Measurements from ENCODE around the gene NABP2. TPM values are rescaled to one million over a fixed set of nuclear protein-coding genes. Genes with fewer than 3 reads are reported as not detected.
"Not testable (repeated sequence)": the region's sequence is repeated elsewhere in the genome, so short reads cannot be mapped to it uniquely, and the experiment has no call there.

Gene NABP2
- total RNA-seq, 1 donor from 2014 or later = 42.1 TPM

DNA sequence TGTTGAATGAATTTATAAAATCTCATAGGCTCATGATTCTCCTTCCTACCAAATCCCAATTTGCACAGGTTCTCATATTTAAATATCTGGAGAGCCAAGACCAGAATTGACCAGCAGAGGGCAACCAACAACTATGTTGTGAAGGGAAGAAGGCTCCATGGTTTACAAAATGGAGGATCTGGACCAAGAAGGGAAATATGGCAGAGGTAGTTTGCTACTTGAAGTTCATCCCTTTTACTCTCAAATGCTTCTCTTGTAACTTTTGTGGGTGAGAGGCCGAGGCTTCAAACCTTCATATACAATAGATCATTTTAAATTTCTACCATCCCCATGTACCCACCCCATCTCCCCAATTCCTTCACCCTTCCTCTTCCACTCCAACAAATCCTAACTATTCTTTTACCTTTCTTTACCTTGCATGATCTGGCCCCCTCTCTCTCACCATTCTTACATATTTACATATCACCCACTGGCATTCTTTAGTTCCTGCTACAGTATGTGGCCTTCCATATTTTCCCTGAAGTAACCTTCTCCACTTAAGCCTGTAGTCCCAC lies 31.0 kb upstream of the NABP2 start:
- H3K36me3 Mint-ChIP-seq (ENCODE audit: unreplicated experiment) = peaks cover 2% of the 10 kb centered on the region
- no peaks in the 10 kb centered on the region for H3K27me3 Mint-ChIP-seq (ENCODE audit: unreplicated experiment)
- TF ChIP-seq, protein P1, sequence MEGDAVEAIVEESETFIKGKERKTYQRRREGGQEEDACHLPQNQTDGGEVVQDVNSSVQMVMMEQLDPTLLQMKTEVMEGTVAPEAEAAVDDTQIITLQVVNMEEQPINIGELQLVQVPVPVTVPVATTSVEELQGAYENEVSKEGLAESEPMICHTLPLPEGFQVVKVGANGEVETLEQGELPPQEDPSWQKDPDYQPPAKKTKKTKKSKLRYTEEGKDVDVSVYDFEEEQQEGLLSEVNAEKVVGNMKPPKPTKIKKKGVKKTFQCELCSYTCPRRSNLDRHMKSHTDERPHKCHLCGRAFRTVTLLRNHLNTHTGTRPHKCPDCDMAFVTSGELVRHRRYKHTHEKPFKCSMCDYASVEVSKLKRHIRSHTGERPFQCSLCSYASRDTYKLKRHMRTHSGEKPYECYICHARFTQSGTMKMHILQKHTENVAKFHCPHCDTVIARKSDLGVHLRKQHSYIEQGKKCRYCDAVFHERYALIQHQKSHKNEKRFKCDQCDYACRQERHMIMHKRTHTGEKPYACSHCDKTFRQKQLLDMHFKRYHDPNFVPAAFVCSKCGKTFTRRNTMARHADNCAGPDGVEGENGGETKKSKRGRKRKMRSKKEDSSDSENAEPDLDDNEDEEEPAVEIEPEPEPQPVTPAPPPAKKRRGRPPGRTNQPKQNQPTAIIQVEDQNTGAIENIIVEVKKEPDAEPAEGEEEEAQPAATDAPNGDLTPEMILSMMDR (IDR thresholded peaks at IDR 0.05) = peak; percentile 83
- no peaks in the 10 kb centered on the region for H3K9me3 Mint-ChIP-seq (ENCODE audit: unreplicated experiment)
- peaks cover 36% of the 10 kb centered on the region for H3K4me1 Mint-ChIP-seq (ENCODE audit: unreplicated experiment)
- H3K27ac Mint-ChIP-seq (ENCODE audit: unreplicated experiment) = peak overlapping the region; percentile 83
- peak; percentile 89 for DNase-seq (ENCODE audit: extremely low spot score, unreplicated experiment)
- H3K4me3 Mint-ChIP-seq (ENCODE audit: unreplicated experiment) = peak overlapping the region; percentile 19

DNA sequence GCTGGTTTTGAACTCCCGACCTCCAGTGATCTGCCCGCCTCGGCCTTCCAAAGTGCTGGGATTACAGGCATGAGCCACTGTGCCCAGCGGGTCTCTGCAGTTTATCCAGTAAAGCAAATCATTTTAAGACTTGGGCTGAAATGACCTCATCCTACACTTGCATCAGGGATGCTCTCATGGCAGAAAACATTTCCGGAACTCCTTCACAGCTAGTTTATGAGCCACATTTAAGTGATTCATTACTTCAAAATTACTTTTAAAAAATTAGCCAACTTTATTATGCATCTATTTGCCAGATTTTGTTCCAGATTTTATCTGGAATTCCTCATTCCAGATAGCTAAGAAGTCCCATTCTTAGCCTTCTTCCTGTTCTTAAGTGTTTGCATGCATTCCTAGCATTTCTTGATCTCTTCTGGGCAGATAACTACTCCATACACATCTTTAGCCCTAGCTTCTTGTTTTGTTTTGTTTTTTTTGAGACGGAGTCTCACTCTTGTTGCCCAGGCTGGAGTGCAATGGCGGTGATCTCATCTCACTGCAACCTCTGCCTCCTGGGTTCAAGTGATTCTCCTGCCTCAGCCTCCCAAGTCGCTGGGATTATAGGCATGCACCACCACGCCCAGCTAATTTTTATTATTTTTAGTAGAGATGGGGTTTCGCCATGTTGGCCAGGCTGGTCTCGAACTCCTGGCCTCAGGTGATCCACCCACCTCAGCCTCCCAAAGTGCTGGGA lies 27.2 kb upstream of the NABP2 start:
- H3K9me3 Mint-ChIP-seq (ENCODE audit: unreplicated experiment); H3K27me3 Mint-ChIP-seq (ENCODE audit: unreplicated experiment); DNase-seq (ENCODE audit: extremely low spot score, unreplicated experiment); H3K36me3 Mint-ChIP-seq (ENCODE audit: unreplicated experiment); H3K4me3 Mint-ChIP-seq (ENCODE audit: unreplicated experiment): not testable (repeated sequence)
- Mint-ChIP-seq H3K4me1 (ENCODE audit: unreplicated experiment) (peaks cover 22% of the 10 kb centered on the region), H3K27ac (ENCODE audit: unreplicated experiment) (peak overlapping the region; percentile 87)

DNA sequence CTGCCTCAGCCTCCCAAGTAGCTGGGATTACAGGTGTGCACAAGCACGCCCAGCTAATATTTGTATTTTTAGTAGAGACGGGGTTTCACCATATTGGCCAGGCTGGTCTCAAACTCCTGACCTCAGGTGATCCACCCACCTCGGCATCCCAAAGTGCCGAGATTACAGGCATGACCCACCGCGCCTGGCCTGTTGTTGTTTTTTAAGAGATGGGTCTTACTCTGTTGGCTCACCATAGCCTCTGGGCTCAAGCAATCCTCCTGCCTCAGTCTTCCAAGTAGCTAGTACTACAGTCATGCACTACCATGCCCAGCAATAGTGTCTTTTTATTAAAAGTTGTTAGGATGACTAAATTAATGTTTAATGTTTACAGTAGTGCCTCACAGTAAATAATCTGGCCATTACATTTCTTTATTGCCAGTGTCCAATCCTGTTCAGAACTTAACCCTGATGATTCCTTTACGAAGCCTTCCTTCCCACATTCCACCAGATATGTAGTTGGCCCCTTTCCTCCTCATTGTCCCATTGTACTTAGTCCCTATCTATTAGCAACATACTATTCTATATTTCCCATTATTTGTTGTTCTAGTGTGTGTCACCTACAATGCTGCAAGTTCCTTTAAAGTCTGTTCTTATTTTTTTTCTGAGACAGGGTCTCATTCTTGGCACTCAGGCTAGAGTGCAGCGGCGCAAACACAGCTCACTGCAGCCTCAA lies 26.1 kb upstream of the NABP2 start:
- TF ChIP-seq, protein P1 (IDR thresholded peaks at IDR 0.05) = no peak
- no peak for DNase-seq (ENCODE audit: extremely low spot score, unreplicated experiment)
- H3K4me1 Mint-ChIP-seq (ENCODE audit: unreplicated experiment) = peaks cover 19% of the 10 kb centered on the region
- no peaks in the 10 kb centered on the region for H3K9me3 Mint-ChIP-seq (ENCODE audit: unreplicated experiment)
- no peak overlapping the region for H3K27ac Mint-ChIP-seq (ENCODE audit: unreplicated experiment)
- no peaks in the 10 kb centered on the region for H3K36me3 Mint-ChIP-seq (ENCODE audit: unreplicated experiment)
- H3K4me3 Mint-ChIP-seq (ENCODE audit: unreplicated experiment) = no peak overlapping the region
- no peaks in the 10 kb centered on the region for H3K27me3 Mint-ChIP-seq (ENCODE audit: unreplicated experiment)

DNA sequence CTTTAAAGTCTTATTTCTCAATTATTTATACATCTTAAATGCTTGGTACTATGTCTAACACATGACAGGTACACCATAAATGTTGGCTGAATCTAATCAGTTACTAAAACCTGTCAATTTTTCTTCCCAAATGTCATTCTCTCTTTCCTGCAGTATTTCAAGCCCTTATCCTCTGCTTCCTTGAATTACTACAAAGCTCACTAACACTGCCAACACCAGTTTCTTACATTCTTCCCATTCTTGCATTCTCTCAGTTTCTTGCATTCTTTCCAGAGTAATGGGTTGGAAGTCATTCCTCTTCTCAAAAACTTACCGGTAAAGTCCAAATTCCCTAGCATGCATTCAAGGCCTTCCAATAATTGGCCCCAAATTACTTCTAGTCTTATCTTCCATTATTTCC lies 25.3 kb upstream of the NABP2 start:
- no peaks in the 10 kb centered on the region for H3K27me3 Mint-ChIP-seq (ENCODE audit: unreplicated experiment)
- peaks cover 14% of the 10 kb centered on the region for H3K4me1 Mint-ChIP-seq (ENCODE audit: unreplicated experiment)
- no peaks in the 10 kb centered on the region for H3K9me3 Mint-ChIP-seq (ENCODE audit: unreplicated experiment)
- no peaks in the 10 kb centered on the region for H3K36me3 Mint-ChIP-seq (ENCODE audit: unreplicated experiment)
- no peak for DNase-seq (ENCODE audit: extremely low spot score, unreplicated experiment)
- H3K4me3 Mint-ChIP-seq (ENCODE audit: unreplicated experiment) = no peak overlapping the region
- TF ChIP-seq, protein P1 (IDR thresholded peaks at IDR 0.05) = no peak
- no peak overlapping the region for H3K27ac Mint-ChIP-seq (ENCODE audit: unreplicated experiment)

DNA sequence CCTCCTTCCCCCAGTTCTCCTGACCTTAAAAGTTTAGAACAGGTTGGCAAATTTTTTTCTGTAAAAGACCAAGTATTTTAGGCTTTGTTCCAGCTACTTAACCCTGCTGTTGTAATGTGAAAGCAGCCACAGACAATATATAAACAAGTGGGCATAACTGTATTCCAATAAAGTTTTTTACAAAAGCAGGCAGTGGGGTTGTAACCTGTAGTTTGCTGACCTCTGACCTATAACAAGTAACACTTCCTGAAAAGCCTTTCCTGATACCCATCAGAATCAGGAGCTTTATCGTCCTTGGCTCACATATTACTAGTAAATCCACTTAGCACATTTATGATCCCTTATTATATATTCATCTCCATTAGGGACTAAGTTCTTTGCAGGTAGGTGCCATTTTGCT lies 21.8 kb upstream of the NABP2 start:
- Mint-ChIP-seq H3K36me3 (ENCODE audit: unreplicated experiment) (peaks cover 20% of the 10 kb centered on the region), H3K27ac (ENCODE audit: unreplicated experiment) (peak overlapping the region; percentile 15), H3K4me1 (ENCODE audit: unreplicated experiment) (peaks cover 5% of the 10 kb centered on the region), H3K4me3 (ENCODE audit: unreplicated experiment) (no peak overlapping the region), H3K27me3 (ENCODE audit: unreplicated experiment) (no peaks in the 10 kb centered on the region), H3K9me3 (ENCODE audit: unreplicated experiment) (no peaks in the 10 kb centered on the region)
- DNase-seq (ENCODE audit: extremely low spot score, unreplicated experiment) = no peak
- TF ChIP-seq, protein P1 (IDR thresholded peaks at IDR 0.05) = no peak

Data from osteocyte (in vitro differentiated cells).